Measurements from ENCODE around the gene SLC9A4. TPM values are rescaled to one million over a fixed set of nuclear protein-coding genes. Genes with fewer than 3 reads are reported as not detected.

SLC9A4 gene
- total and polyA plus RNA-seq, 4 donors = 0.15 TPM; not detected in 3

GRCh38 chr2:102538491-102538890 is 65.5 kb downstream of the SLC9A4 start:
- no peak overlapping the region for H3K4me3 ChIP-seq (ENCODE audit: low read length in 2 of 2)
- no peak overlapping the region for H3K27ac ChIP-seq (ENCODE audit: low read depth in 1 of 2, low read length in 2 of 2)
- no peak for DNase-seq
- no peaks in the 10 kb centered on the region for H3K36me3 ChIP-seq (ENCODE audit: control insufficient read depth in 1 of 2, insufficient read depth in 2 of 2, low read length in 1 of 2)
- peaks cover 0 to 2% of the 10 kb centered on the region in 2 donors for H3K4me1 ChIP-seq (ENCODE audit: control insufficient read depth in 1 of 2, insufficient read depth in 2 of 2, low read length in 2 of 2)
- no peaks in the 10 kb centered on the region for H3K9me3 ChIP-seq (ENCODE audit: control insufficient read depth, low read length)
- ATAC-seq (ENCODE audit: low FRiP score) = no peak
- intact Hi-C loops (cut with DNase I) = no loop called here
- WGBS, 2 donors = 47 to 59% methylated on average over 2 of the region's 2 CpGs
- H3K27me3 ChIP-seq (ENCODE audit: control insufficient read depth in 1 of 2, insufficient read depth in 2 of 2, low read length in 1 of 2) = no peaks in the 10 kb centered on the region

- Histone ChIP-seq H3K27me3 (ENCODE audit: control insufficient read depth in 1 of 2, insufficient read depth in 2 of 2, low read length in 1 of 2) (no peaks in the 10 kb centered on the region), H3K4me3 (ENCODE audit: low read length in 2 of 2) (no peak overlapping the region), H3K36me3 (ENCODE audit: control insufficient read depth in 1 of 2, insufficient read depth in 2 of 2, low read length in 1 of 2) (no peaks in the 10 kb centered on the region), H3K9me3 (ENCODE audit: control insufficient read depth, low read length) (no peaks in the 10 kb centered on the region), H3K27ac (ENCODE audit: low read depth in 1 of 2, low read length in 2 of 2) (no peak overlapping the region), H3K4me1 (ENCODE audit: control insufficient read depth in 1 of 2, insufficient read depth in 2 of 2, low read length in 2 of 2) (peaks cover 0 to 2% of the 10 kb centered on the region in 2 donors)
- DNase-seq = no peak
- no peak for ATAC-seq (ENCODE audit: low FRiP score)
- intact Hi-C loops (cut with DNase I) = no loop called here
- WGBS, 2 donors = 36 to 38% methylated on average over 4 of the region's 4 CpGs
Measured at GRCh38 chr2:102540882-102541281, 67.9 kb downstream of the SLC9A4 start.

GRCh38 chr2:102544182-102544581 is 71.2 kb downstream of the SLC9A4 start:
- Histone ChIP-seq H3K27ac (ENCODE audit: low read depth in 1 of 2, low read length in 2 of 2) (no peak overlapping the region), H3K27me3 (ENCODE audit: control insufficient read depth in 1 of 2, insufficient read depth in 2 of 2, low read length in 1 of 2) (no peaks in the 10 kb centered on the region), H3K4me3 (ENCODE audit: low read length in 2 of 2) (no peak overlapping the region), H3K9me3 (ENCODE audit: control insufficient read depth, low read length) (no peaks in the 10 kb centered on the region), H3K36me3 (ENCODE audit: control insufficient read depth in 1 of 2, insufficient read depth in 2 of 2, low read length in 1 of 2) (no peaks in the 10 kb centered on the region), H3K4me1 (ENCODE audit: control insufficient read depth in 1 of 2, insufficient read depth in 2 of 2, low read length in 2 of 2) (peaks cover 0 to 2% of the 10 kb centered on the region in 2 donors)
- ATAC-seq (ENCODE audit: low FRiP score) = no peak
- intact Hi-C loops (cut with DNase I) = no loop called here
- 77 to 88% methylated on average over 1 of the region's 1 CpG for WGBS, 2 donors
- no peak for DNase-seq

DNA sequence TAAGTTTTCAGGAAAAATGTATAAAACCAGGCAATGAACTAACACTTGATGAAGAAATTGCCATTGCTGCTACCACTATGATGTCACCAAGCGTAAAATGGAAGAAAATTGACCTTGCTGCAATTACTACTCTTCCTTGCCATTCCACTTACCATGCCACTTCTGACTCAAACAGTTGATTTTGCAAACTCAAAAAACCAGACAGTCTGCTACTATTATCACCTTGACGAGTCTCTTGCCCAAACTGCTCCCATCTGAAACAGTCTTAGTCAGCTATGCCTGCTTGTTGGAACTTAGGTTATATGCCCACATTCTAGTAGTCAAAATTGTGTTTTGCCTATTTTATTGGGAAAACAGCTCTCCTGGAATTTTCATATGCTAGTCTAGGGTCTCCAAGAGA is 74.4 kb downstream of the SLC9A4 start:
- intact Hi-C loops (cut with DNase I) = no loop called here

DNA sequence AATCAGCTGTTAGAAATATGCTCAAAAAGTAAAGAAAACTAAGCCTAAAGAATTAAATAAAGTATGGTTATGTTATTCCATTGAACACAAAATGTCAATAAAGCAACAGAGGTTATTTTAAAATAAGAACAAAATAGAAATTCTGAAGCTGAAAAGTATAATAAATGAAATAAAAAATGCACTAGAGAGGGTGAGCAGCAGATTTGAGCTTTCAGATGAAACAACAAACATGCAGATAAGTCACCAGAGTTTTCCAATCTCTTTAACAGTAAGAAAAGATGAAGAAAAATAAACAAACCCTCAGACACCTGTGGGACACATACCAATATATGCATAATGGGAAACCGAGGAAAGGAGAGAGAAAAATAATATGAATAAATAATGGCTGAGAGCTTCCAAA is 76.0 kb downstream of the SLC9A4 start:
- intact Hi-C loops (cut with DNase I) = no loop called here
- no peak for ATAC-seq (ENCODE audit: low FRiP score)
- 0% methylated on average over 1 of the region's 1 CpG for WGBS, 2 donors

More for the DNA sequence above, 74.4 kb downstream of the SLC9A4 start:
- Histone ChIP-seq H3K4me3 (ENCODE audit: low read length in 2 of 2) (no peak overlapping the region), H3K27me3 (ENCODE audit: control insufficient read depth in 1 of 2, insufficient read depth in 2 of 2, low read length in 1 of 2) (no peaks in the 10 kb centered on the region), H3K9me3 (ENCODE audit: control insufficient read depth, low read length) (peaks cover 3% of the 10 kb centered on the region), H3K36me3 (ENCODE audit: control insufficient read depth in 1 of 2, insufficient read depth in 2 of 2, low read length in 1 of 2) (no peaks in the 10 kb centered on the region), H3K4me1 (ENCODE audit: control insufficient read depth in 1 of 2, insufficient read depth in 2 of 2, low read length in 2 of 2) (no peaks in the 10 kb centered on the region), H3K27ac (ENCODE audit: low read depth in 1 of 2, low read length in 2 of 2) (no peak overlapping the region)
- ATAC-seq (ENCODE audit: low FRiP score) (no peak), DNase-seq (no peak)
- WGBS, 2 donors = 83 to 93% methylated on average over 2 of the region's 2 CpGs

GRCh38 chr2:102550151-102550550 is 77.1 kb downstream of the SLC9A4 start:
- no peak overlapping the region for H3K4me3 ChIP-seq (ENCODE audit: low read length in 2 of 2)
- H3K36me3 ChIP-seq (ENCODE audit: control insufficient read depth in 1 of 2, insufficient read depth in 2 of 2, low read length in 1 of 2) = no peaks in the 10 kb centered on the region
- H3K27me3 ChIP-seq (ENCODE audit: control insufficient read depth in 1 of 2, insufficient read depth in 2 of 2, low read length in 1 of 2) = no peaks in the 10 kb centered on the region
- intact Hi-C loops (cut with DNase I) = no loop called here
- peaks cover 3% of the 10 kb centered on the region for H3K9me3 ChIP-seq (ENCODE audit: control insufficient read depth, low read length)
- no peak for DNase-seq
- 94 to 95% methylated on average over 2 of the region's 2 CpGs for WGBS, 2 donors
- no peaks in the 10 kb centered on the region for H3K4me1 ChIP-seq (ENCODE audit: control insufficient read depth in 1 of 2, insufficient read depth in 2 of 2, low read length in 2 of 2)
- ATAC-seq (ENCODE audit: low FRiP score) = no peak
- H3K27ac ChIP-seq (ENCODE audit: low read depth in 1 of 2, low read length in 2 of 2) = no peak overlapping the region

More for the DNA sequence above, 76.0 kb downstream of the SLC9A4 start:
- Histone ChIP-seq H3K4me1 (ENCODE audit: control insufficient read depth in 1 of 2, insufficient read depth in 2 of 2, low read length in 2 of 2) (no peaks in the 10 kb centered on the region), H3K36me3 (ENCODE audit: control insufficient read depth in 1 of 2, insufficient read depth in 2 of 2, low read length in 1 of 2) (no peaks in the 10 kb centered on the region), H3K27me3 (ENCODE audit: control insufficient read depth in 1 of 2, insufficient read depth in 2 of 2, low read length in 1 of 2) (no peaks in the 10 kb centered on the region), H3K27ac (ENCODE audit: low read depth in 1 of 2, low read length in 2 of 2) (no peak overlapping the region), H3K4me3 (ENCODE audit: low read length in 2 of 2) (no peak overlapping the region), H3K9me3 (ENCODE audit: control insufficient read depth, low read length) (peaks cover 3% of the 10 kb centered on the region)
- DNase-seq = no peak

- Histone ChIP-seq H3K9me3 (ENCODE audit: control insufficient read depth, low read length) (peaks cover 3% of the 10 kb centered on the region), H3K27ac (ENCODE audit: low read depth in 1 of 2, low read length in 2 of 2) (no peak overlapping the region), H3K4me3 (ENCODE audit: low read length in 2 of 2) (no peak overlapping the region), H3K27me3 (ENCODE audit: control insufficient read depth in 1 of 2, insufficient read depth in 2 of 2, low read length in 1 of 2) (no peaks in the 10 kb centered on the region), H3K4me1 (ENCODE audit: control insufficient read depth in 1 of 2, insufficient read depth in 2 of 2, low read length in 2 of 2) (no peaks in the 10 kb centered on the region), H3K36me3 (ENCODE audit: control insufficient read depth in 1 of 2, insufficient read depth in 2 of 2, low read length in 1 of 2) (no peaks in the 10 kb centered on the region)
- DNase-seq = no peak
- 20 to 23% methylated on average over 2 of the region's 2 CpGs for WGBS, 2 donors
- intact Hi-C loops (cut with DNase I) = no loop called here
- no peak for ATAC-seq (ENCODE audit: low FRiP score)
Measured at GRCh38 chr2:102551329-102552096, 78.5 kb downstream of the SLC9A4 start.

DNA sequence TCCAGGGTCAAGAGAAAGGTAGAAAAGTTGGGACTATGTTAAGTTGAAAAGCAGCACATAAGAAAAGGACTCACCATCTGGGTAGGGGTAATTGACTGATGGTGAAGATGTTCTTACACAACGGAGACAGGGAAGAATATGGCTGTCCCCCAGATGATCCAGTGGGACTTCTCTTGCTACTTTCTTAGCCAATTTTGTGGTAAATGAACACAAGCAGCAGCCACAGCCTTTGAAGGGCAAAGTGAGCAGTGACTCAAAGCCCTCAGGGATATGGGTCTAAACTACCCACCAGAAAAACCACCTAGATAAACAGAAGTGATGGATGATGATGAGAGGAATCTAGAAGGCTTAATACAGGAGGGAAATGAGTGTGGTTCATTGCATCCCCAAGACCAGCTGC is 80.6 kb downstream of the SLC9A4 start:
- no peak for ATAC-seq (ENCODE audit: low FRiP score)
- 3 to 47% methylated on average over 1 of the region's 1 CpG for WGBS, 2 donors
- H3K9me3 ChIP-seq (ENCODE audit: control insufficient read depth, low read length) = peaks cover 3% of the 10 kb centered on the region
- no peak overlapping the region for H3K4me3 ChIP-seq (ENCODE audit: low read length in 2 of 2)
- intact Hi-C loops (cut with DNase I) = no loop called here
- H3K27ac ChIP-seq (ENCODE audit: low read depth in 1 of 2, low read length in 2 of 2) = no peak overlapping the region
- H3K4me1 ChIP-seq (ENCODE audit: control insufficient read depth in 1 of 2, insufficient read depth in 2 of 2, low read length in 2 of 2) = no peaks in the 10 kb centered on the region
- H3K36me3 ChIP-seq (ENCODE audit: control insufficient read depth in 1 of 2, insufficient read depth in 2 of 2, low read length in 1 of 2) = no peaks in the 10 kb centered on the region
- no peak for DNase-seq
- no peaks in the 10 kb centered on the region for H3K27me3 ChIP-seq (ENCODE audit: control insufficient read depth in 1 of 2, insufficient read depth in 2 of 2, low read length in 1 of 2)

DNA sequence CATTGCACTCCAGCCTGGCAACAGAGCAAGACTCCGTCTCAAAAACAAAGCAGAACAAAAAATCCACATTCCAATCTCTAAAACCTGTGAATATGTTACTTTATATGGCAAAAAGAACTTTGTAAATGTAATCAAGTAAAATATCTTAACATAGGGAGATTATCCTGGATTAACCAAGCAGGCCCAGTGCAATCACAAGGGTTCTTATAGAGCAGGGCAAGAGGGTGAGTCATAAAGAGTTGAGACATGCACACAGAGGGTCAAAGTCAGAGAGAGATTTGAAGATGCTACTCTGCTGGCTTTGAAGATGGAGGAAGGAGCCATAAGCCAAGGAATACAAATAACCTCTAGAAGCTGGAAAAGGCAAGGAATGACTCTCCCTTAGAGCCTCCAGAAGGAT is 85.4 kb downstream of the SLC9A4 start:
- Histone ChIP-seq H3K27ac (ENCODE audit: low read depth in 1 of 2, low read length in 2 of 2) (no peak overlapping the region), H3K4me1 (ENCODE audit: control insufficient read depth in 1 of 2, insufficient read depth in 2 of 2, low read length in 2 of 2) (no peaks in the 10 kb centered on the region), H3K27me3 (ENCODE audit: control insufficient read depth in 1 of 2, insufficient read depth in 2 of 2, low read length in 1 of 2) (no peaks in the 10 kb centered on the region), H3K36me3 (ENCODE audit: control insufficient read depth in 1 of 2, insufficient read depth in 2 of 2, low read length in 1 of 2) (no peaks in the 10 kb centered on the region), H3K9me3 (ENCODE audit: control insufficient read depth, low read length) (no peaks in the 10 kb centered on the region), H3K4me3 (ENCODE audit: low read length in 2 of 2) (no peak overlapping the region)
- intact Hi-C loops (cut with DNase I) = no loop called here
- WGBS, 2 donors = 80 to 94% methylated on average over 1 of the region's 1 CpG
- DNase-seq (no peak), ATAC-seq (ENCODE audit: low FRiP score) (no peak)

Measured in aorta (tissue), 5 donors.